Esophagus muscularis mucosa (tissue), 4 donors: ENCODE data around the gene ABCC4.

ENCODE experiments used
- CTCF ChIP-seq, 3 experiments: fragments of 200-600 bp in 2 of 3; fragments of 450-650 bp in 1 of 3; sonication (generic) in 2 of 3; IDR thresholded peaks; one replicate each; pipeline ENCODE4 v1.5.1; 2017 to 2019; ENCODE audit warnings: antibody characterized with exemption in 3 of 3, mild to moderate bottlenecking in 2 of 3, moderate library complexity in 1 of 3
- EP300 ChIP-seq: sonication (generic); formaldehyde crosslinking; IDR thresholded peaks from one replicate; pipeline ENCODE4 v1.6.1; 2017; ENCODE audit warnings: antibody characterized with exemption
- POLR2A ChIP-seq: fragments of 450-650 bp; IDR thresholded peaks from one replicate; pipeline ENCODE4 v1.6.1; 2017; ENCODE audit warnings: antibody characterized with exemption, moderate library complexity, mild to moderate bottlenecking, low read depth

DNA sequence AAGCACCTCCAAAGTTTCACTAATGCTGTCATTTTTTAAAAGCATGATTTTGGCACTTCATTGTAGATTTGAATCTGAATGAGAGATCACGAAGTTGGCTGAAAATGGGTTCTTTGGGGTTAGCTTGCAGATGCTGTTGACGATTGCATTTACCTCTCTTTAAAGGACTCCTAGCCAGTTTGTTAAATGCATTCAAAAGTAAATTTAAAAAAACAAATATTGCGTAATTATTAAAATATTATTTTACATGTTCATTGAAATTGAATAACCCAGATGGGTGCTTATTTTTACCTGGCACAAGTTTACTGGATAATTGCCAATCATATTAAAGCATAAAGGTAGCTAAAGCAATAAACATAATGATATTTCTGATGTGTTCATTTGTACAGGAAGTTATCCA is 172.2 kb downstream of the ABCC4 start:
- TF ChIP-seq EP300 (no peak), CTCF (IDR thresholded peaks at IDR 0.05) (no peak), POLR2A (no peak)
